CD4-positive, alpha-beta T cell treated with Interleukin-6 for 4 hours (primary cell): ENCODE measurements around the gene SLC45A3.
"Not testable (repeated sequence)": the region's sequence is repeated elsewhere in the genome, so short reads cannot be mapped to it uniquely, and the experiment has no call there.

Experiments used
- DNase-seq: peaks from one replicate; pipeline ENCODE4 v3.0.0-alpha.2; 2020; ENCODE audit warnings: mixed read lengths

The SLC45A3 gene

DNA sequence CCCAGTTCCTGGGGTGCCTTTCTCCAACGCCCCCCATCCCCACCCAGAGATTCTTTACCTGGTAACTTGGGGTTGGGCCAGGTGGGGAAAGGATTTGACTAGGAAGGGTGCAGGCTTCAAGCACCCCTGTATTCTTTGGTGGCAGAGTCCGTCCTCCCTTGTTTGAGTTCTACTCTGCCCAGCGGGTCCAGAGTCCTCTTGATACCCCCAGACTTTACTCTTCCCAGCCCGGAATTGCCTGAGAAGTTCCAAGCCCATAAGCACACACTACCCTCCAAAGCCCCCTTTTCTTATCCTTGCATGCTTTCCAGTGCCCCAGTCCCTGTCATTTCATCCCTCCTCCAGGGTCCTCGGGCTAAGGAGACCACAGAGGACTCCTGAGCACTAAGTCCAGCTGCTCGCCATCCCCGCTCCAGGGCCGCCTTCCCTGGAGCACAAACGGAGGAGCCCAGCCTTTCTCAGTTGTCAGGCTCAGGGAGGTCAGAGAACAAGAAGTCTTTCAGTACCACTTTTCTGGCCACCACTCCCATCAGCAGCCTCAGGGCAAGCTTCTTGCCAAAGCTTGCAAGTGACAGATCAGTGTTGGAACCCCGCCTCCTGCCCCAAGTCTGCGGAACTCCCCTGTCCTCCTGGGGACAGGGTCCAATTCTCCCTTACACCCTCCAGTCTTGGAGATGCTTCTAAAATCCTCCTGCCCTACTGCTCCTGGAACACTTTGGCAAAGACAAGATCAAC is 12.2 kb downstream of the SLC45A3 start:
- no peak for DNase-seq

DNA sequence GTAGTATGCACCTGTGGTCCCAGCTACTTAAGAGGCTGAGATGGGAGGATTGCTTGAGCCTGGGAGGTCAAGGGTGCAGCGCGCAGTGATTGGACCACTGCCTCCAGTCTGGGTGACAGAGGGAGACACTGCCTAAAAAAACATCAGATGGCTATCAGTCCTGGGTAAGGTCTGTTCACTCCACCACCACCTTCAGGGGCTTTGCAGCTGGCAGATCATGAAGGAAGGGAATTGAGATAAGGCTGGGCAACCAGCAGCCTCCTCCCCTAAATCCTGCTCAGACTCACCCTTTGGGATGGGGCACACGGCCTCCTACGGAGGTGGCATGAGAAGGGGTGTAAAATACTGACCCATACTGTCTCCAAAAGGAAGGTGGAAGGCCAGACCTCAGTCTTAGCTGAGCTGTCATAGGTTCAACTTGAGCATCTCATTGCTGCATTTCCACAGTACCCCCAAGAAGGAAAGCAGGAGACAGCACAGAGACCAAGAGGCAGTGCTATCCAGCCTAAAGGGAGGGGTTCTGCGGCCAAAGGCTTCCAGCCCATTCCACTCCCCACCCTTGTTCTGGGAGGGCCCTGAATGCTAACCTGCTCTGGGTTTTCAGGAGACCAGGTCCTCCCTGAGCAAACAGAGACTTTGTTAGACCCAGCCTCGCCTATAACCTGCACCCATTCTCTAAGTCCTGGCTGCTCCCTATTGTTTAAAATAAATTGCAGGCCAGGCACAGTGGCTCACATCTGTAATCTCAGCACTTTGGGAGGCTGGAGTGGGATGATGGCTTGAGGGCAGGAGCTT is 13.7 kb downstream of the SLC45A3 start:
- no peak for DNase-seq

DNA sequence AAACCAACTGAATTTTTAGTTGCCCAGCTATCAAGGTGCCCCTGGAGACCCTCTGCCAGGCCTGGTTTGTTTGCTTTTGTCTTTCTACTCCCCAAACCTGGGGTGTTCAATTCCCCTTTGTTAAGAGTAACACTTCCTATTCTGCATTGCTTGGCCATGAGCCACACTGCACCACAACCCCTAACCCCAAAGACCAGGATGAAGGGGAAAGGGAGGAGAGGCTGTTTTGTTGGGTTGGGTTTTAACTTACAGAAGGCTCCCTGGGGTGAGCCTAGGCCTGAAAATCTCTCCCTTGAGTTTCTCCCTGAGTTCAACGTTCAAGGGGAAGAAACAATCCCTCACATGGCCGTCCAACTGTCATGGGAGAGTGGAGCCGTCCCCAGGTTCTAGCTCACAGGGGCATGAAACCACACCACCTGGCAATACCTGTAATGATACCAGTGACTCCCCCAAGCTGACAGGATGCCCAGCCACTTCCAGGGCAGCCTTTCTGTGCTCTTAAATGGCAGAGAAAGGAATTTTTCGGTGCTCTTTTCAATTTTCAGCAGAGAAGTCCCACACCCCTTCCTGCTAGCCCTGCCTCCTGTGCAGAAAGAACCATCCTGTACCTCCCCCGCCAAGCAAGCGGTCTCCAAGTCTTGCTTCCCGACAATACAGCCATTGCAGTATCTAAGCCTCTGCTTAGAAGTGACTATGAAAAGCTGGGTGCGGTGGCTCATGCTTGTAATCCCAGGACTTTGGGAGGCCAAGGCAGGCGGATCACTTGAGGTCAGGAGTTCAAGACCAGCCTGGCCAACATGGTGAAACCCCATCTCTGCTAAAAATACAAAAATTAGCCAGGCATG is 14.9 kb downstream of the SLC45A3 start:
- no peak for DNase-seq

DNA sequence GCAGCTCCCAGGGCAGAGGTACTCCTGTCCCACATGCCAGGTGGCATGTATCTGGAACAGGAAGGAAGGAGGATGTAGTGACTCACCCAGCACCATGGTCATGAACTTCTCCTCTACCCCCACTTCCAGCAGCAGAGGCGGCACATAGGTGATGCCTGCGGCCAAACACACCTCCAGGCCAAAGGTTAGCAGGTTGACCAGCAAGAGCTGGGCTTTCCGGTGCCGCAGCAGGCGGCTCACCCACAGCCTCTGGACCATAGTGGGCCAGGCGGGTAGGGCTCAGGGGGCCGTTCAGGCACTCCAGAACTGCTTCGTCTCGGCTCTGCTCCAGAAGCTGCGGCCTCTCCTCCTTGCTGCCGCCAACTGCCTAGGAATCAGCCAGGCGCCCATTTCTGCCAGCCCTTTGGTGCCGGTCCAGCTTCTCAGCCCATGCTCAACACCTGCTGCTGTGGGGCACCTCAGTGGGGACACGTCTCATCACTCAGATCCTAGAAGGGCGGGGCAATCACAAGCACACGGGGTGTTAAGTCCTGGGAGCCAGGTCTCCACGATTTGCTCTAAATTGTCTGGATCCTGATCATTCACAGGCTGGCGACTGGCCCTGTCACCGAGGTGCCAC is 15.8 kb downstream of the SLC45A3 start:
- DNase-seq: no peak

DNA sequence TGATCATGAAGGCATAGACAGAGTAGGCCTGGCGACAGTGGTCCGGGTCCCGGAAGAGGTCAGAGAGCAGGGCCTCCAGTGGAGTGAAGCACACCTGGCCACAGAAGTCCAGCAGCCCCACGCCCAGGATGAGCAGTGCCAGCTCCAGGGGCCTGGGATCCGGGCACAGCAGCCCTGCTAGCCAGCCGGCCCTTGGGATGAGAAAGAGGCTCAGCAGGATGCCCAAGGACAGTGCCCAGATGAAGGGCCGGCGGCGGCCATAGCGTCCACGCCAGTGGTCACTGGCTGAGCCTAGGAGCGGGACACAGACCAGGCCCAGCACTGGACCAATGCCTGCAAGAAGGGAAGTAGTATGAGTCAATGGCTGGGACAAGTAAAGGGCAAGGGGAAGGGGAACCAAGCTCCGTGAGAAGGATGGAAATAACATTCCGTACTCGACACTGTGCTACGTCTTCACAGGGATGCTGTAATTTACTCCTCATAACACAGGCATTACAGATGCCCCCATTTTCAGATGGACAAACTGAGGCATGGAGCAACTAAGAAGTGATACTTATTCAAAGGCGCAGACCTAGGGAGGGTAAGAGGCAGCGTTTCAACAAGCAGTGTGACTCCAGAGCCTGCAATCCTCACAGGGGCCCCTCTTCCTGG is 16.9 kb downstream of the SLC45A3 start:
- DNase-seq: no peak

DNA sequence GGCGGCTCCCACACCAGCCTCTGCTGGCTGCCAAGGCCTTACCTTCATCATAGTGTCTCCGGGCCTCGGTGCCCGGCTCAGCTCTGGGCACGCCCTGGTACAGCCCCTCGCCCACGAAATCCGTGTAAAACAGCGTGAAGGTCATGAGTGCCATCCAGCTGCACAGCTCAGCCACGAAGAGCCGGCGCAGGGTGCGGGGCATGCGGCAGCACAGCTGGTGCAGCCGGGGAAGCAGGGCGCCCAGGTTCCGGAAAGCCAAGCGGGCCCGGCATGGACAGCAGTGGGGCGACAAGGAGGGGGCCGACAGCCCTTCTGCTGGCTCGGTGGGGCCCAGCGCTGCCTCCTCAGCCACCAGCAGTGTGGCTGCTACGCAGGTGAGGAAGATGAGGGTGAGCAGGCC is 17.5 kb downstream of the SLC45A3 start:
- no peak for DNase-seq

DNA sequence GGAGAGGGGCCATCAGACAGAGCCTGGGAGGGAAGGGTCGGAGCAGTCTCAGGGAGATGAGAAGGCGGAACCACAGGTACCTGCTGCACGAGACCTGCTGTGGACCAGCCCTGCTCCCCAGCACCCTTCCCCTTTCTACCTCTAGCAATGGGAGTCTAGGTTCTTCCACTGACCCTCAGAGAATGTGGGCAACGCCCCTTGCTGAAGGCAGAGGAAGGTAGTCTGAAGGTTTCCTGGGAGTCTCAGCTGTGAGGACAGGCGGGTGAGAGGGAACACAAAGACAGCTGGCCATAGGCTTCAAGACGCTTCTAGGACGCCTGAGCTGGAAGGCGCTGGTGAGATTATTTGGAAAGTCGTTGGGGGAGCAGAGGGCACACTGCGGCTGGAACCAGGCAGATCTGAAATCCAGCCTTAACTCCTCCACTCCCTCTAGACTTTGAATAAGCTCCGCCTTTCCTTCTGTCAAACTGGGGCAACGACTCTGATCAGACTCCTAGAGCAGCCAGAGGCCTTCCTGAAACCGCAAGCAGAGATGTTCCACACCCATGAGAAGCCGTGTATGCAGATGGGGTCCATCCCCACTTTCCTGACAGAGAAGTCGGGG is 18.1 kb downstream of the SLC45A3 start:
- no peak for DNase-seq

DNA sequence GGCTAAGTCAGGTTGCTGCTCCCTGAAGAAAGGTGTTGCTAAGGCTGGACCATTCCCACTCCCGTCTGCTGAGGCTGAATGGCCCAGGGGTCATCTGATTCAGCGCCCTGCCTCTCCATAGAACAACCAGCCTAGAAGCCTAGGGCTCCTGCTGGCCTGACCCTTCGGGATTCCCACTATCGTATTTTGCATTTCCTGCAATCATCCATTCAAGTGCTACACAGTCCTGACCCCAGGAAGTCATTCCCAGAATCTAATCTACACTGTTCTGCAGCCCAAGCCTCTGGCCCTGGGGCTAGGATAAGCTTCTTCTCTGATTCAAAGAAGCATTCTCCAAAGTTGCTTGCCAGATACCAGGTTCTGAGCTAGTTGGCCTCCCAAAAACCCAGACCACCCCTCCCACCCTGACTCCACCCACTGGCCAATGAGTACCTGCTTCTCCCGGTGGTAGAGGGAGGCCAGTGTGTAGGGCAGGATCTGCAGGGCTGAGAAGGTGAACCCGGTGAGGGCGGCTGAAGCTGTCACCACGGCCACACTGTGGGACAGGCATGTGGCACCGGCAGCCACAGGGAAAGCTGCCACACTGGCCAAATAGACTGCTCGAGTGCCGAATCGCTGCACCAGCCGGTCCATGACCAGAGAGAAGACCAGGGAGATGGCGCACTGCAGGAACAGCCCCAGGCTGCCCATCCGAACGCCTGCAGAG is 18.7 kb downstream of the SLC45A3 start:
- DNase-seq: no peak

DNA sequence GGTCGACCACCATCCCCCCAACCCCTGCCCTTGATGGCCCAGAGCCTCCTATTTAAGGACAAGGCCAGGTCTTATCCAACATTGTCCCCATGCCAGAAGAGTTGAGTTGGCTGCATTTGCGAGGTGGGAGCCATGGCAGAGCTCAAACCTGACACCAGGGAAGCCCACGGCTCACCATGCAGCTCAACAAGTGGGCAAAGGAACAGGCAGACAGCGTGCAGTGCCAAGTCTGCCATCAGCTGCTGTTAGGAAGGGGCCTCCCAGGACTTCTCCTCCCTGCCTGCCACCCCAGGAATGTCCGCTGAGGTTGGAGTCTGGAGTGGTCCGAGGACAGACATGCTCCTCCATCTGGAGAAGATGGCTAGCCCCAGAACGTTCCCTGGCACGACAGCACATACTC is 19.9 kb downstream of the SLC45A3 start:
- no peak for DNase-seq

DNA sequence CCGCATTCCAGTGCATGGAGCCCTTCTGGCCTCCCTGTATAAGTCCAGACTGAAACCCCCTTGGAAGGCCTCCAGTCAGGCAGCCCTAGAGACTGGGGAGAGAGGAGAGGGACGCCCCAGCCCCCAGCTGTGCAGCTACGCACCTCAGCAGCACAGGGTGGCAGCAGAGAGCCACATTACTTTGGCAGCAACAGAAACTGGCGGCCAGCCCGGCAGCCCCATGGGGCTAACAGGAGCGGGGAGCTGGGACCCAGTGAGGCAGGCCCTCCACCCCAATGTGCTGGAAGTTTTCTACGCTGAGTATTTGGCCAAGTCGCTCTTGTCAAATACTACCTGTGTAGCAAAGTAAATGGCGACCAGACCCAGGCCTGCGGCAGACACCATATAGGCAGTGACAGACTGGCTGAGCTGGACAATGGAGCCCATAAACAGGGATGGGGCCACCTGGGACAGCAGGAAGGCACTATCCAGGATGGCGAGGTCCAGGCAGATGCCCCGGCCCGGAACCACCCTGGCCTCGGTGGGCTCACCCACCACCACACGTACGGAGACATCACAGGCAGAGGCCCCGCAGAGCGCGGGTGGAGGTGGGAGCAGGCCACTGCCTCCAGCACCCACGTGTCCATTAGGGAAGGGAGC is 21.2 kb downstream of the SLC45A3 start:
- peak; percentile 80 for DNase-seq

DNA sequence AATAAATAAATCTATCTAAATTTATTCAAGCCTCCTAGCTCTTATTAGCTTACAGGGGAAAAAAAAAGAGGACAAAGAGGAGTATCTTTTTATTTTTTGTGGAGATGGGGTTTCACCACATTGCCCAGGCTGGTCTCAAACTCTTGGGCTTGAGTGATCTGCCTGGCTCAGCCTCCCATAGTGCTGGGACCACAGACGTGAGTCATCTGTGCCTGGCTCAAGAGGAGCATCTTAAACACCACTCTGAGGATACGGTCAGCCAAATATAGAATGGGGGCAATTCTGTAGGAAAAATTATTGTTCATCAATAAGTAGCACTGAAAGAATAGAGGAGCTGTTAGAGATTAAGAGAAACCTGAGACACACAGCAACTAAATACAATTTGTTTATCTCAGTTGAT is 24.1 kb downstream of the SLC45A3 start:
- no peak for DNase-seq

DNA sequence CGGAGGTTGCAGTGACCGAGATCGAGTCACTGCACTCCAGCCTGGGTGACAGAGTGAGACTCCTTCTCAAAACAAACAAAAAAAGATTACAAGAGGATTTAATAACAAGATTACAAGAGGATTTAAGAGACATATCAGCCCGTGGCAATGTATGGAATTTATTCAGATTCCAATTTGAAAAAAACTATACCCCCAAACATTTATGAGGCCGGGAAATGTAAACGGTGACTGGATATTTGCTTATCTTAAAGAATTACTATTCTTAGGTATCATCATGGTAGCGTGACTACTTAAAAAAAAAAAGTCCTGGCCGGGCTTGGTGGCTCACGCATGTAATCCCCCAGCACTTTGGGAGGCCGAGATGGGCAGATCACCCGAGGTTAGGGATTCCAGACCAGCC is 27.3 kb downstream of the SLC45A3 start:
- no peak for DNase-seq

DNA sequence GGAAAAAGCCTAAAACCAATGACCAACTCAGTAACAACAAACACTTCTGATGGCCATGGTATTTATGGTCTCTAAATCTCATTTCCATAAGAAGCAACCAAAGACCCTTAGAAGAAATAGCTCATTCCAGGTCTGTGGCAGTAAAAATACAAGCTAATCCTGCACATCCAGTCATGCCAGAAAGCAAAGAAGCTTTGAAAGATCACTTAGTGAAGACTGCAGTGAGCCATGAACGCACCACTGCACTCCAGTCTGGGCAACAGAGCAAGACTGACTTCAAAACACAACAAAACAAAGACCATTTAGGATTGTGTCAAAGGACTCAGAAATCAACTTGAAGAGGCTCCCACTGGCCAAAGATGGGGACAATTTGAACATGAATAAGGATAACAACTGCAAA is 30.1 kb downstream of the SLC45A3 start:
- DNase-seq: no peak

DNA sequence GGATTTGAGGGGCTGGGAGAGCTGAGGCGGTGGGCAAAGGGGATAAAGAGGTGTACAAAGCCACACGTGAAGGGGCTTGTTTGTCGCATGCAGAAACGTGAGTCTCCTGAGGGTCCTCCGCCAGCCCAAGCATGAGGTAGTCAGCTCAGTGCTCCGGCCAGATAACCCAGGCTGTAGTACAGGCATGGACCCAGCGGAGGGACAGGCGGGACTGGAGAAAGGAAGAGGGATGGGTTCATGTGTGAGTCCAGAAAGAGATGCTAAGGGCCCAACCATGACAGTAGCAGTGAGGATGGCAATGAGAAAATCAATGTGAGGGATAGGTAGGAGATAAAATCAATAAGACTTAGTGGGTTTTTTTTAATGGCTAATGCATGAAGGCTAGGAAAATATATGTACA is 34.8 kb downstream of the SLC45A3 start:
- no peak for DNase-seq

DNA sequence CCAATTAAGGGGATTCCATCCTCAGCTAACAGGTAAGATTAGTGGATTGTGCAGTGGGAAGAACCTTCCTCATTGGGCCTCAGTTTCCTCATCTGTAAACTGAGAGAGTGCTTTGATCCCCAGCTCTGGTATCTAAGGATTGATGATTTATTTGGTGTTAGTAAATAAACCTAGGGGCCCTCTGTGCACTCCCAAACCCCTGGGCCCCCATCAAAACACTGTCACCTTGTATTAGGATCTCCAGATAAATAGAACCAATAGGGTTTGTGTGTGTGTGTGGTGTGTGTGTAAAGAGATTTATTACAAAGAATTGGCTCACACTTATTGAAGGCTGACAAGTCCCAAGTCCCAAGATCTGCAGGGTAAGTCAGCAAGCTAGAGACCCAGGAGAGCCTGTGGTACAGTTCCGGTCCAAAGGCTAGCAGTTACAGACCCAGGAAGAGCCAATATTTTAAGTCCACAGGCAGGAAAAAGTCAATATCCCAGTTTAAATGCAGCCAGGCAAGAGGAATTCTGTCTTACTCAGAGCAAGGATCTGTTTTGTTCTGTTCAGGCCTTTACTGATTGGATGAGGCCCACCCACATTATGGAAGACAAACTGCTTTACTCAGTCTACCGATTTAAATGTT is 37.5 kb downstream of the SLC45A3 start:
- DNase-seq: no peak

DNA sequence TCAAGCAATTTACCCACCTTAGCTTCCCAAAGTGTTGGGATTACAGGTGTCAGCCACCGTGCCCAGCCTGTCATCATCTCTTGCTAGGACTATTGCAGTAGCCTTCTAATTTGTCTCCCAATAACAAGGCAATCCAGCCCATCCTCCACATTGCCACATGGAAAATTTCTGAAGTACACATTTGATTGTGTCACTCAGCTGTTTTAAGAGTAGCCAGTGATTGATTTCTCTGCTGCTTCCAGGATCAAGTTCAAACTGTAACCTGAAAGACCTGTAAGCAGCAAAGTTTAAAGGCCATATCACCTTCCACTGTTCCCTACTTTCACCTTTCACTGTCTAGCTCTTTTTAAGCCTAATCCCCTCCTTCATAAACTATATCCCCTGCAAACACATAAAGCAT is 40.7 kb downstream of the SLC45A3 start:
- DNase-seq: no peak

DNA sequence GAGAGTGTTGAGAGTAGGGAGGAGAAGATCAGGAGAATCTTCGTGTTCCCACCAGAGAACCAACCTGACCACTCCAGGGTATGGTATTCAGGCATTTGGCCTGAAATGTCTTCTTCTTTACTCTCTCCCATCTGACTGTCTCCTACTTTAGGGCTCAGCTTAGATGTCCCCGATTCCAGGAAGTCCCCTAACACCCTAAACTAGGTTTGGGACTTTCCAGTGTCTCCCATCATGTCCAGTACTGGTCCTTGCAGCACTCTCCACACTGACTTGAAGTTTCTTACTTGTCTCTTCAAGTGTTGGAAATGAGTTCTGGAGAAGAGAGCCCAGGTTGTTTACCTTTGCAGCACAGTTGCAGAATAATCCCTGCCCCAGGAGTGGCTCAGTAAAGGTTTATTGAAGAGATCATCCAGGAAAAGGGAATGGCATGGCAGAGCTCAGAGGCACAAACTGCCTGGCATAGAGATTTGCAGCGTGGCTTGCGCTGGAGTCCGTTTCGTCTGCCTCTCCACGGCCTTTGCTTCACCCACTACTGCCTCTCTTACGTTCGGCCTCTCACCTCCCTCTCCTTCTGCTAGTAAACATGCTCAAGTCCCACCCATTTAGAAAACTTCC is 42.3 kb downstream of the SLC45A3 start:
- no peak for DNase-seq

DNA sequence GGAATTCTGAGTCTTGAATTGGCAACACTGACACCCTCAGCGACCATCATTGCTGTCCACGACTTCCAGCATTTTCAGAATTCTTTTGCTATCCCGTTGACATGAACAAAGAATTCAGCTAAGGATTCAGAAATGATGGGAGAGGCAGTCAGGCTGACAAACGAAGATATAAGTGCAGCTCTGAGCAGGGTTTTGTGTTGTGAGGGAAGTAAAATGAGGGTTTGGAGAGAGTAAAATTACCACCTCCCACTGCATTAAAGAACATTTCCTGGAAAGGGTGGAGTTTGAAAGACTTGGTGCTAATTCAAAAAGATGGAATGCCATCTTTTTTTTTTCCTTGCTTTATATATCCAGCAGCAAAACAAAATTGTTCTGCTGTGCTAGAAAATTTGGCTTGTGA is 43.6 kb downstream of the SLC45A3 start:
- no peak for DNase-seq

DNA sequence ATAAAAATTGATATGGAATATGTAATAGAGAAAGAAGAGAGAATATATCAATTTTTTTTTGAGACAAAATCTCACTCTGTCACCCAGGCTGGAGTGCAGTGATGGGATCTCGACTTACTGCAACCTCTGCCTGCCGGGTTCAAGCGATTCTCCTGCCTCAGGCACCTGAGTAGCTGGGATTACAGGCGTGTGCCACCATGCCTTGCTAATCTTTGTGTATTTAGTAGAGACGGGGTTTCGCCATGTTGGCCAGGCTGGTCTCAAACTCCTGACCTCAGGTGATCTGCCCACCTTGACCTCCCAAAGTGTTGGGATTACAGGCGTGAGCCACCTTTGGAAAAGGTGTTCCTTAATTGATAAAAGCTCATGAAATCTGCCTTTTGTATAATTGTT is 44.2 kb downstream of the SLC45A3 start:
- DNase-seq: not testable (repeated sequence)

DNA sequence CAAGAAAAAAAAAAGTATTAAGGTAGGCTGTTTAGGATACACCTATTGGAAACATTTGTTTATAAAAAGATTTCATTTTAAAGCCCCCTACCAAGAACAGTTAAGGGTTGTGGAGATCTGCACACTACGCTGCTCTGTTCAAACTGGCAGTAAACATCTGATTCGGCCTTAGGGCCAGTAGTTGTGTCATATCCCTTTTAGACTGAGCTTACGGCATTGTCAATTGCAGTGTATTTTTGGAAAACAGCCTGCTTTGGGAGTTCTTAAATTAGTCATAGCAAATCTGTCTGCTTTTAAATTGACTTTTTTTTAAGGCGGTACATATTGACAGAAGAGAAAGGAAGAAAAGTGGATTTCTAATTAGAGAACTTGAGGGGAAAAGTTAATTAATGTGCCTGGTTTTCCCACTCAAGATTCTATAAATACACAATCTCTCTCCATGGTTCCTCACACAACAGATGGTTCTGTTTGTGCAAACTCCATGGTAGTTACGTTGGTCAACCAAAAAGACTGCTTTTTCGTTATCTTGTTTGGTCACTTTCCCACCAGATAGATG is 46.8 kb downstream of the SLC45A3 start:
- DNase-seq: no peak
